ENCODE measurements around the gene RBM6.

The RBM6 gene

DNA sequence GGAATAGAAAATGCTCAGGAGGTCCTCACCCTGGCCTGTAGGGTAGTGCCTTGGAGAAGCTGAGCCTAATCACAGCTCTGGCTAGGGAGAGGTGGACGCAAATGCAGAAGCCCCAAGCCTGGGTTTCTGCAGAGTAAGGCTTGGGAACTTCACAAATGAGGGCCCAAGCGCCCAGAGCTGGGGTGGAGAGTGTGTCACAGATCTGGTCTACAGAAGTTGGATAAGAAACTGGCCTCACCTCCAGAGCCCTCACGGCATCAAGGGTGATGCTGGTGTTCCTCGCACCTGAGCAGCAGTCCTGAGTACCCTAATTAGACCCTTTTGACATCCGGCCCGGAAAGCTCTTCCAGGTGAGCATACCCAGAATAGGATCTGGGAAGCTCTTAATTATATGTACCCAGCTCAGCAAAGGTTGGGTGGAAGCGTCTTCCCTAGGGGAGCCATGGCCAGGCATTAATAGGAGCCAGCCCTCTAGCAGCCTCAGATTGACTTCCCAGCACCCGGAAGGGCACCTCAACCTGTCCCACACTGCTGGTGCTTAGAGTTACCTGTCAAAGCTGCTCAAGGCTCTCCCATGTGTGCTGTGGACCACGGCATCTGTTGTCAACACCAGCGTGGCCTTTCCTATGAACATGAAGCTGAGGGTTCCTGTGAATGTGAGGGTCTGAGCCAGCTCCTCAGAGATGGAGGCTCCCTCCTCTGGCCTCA is 180.6 kb downstream of the RBM6 start:
- 96 to 98% methylated on average over 8 to 9 of the region's 10 CpGs for WGBS, 2 experiments (ENCODE audit: insufficient coverage in 2 of 2)
- peaks cover 9% of the 10 kb centered on the region for H3K4me1 ChIP-seq (ENCODE audit: control insufficient read depth, insufficient read depth, low read length, poor library complexity, severe bottlenecking)
- H3K27ac ChIP-seq (ENCODE audit: low read depth, low read length, severe bottlenecking), result no peak overlapping the region
- no peak overlapping the region for H3K4me3 ChIP-seq (ENCODE audit: extremely low read depth, insufficient read depth, low read length, poor library complexity, severe bottlenecking)
- H3K36me3 ChIP-seq (ENCODE audit: control insufficient read depth, insufficient read depth, low read length), result peaks cover 60% of the 10 kb centered on the region
- no peaks in the 10 kb centered on the region for H3K9me3 ChIP-seq (ENCODE audit: control insufficient read depth, low read length)

DNA sequence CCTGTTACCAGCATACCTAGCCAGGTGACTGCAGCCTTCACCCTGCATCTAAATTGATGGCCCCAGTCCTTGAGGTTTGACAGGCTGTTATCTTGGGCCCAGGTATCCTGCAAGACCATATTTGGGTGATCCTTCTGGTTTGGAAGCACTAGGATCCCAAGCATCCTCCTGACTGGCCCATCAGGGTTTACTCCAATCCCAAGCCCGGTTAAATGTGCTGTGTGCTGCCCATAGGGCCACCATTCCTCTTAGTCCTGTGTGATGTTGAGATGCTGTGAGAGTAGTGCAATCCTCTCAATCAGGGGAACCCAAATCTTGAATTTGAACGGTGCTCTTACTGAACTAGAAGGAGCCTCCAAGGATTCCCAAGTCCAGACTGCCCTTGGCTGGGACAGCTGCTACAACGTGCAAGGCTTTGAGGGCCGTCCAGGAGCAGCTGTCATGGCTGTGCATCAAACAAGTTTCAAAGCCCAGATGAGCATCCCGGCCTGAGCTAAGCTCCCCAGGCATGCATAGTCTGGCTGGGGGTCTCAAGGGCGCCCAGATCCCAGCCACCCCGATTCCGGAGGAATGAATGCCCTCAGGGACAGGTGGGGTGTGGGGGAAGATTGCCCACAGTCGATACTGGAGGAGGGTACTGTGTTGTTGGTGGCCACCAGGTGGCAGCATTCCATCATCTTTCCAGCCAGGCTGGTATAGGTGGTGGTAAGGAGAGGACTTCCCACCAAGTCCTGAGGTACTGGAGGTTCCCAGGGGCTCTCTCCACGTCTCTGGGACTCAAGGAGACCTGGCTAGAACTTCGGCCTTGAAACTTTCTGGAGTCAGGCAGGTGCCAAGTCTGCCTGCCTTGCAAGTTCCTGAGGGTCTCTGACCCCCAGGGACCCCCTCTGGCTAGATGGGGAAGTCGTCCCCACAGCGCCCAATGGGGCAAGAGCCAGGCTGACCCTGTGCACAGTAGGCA is 181.4 kb downstream of the RBM6 start:
- 42 to 56% methylated on average over 9 to 12 of the region's 13 CpGs for WGBS, 2 experiments (ENCODE audit: insufficient coverage in 2 of 2)
- peaks cover 52% of the 10 kb centered on the region for H3K36me3 ChIP-seq (ENCODE audit: control insufficient read depth, insufficient read depth, low read length)
- no peak overlapping the region for H3K4me3 ChIP-seq (ENCODE audit: extremely low read depth, insufficient read depth, low read length, poor library complexity, severe bottlenecking)
- no peaks in the 10 kb centered on the region for H3K9me3 ChIP-seq (ENCODE audit: control insufficient read depth, low read length)
- H3K27ac ChIP-seq (ENCODE audit: low read depth, low read length, severe bottlenecking), result no peak overlapping the region
- H3K4me1 ChIP-seq (ENCODE audit: control insufficient read depth, insufficient read depth, low read length, poor library complexity, severe bottlenecking), result peaks cover 18% of the 10 kb centered on the region

DNA sequence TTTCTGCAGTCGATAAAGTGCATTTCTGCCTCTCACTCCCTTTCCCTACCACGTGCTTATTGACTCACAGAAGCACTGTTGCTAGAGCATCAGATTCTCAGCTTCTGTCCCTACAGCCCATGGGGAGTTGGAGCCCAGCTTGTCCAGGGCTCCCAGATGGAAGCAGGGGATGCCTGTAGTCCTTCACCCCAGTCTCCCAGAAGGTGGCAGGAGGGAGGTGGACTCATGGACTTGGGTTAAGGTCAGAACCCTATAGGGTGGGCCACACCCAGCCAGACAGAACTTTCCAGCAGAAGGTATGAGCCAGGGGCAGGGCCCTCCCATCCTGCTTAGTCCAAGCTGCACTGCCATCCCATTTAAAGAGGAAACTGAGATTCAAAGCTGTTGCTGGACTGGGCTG is 182.1 kb downstream of the RBM6 start:
- Histone ChIP-seq H3K9me3 (ENCODE audit: control insufficient read depth, low read length) (no peaks in the 10 kb centered on the region), H3K4me1 (ENCODE audit: control insufficient read depth, insufficient read depth, low read length, poor library complexity, severe bottlenecking) (peaks cover 25% of the 10 kb centered on the region), H3K36me3 (ENCODE audit: control insufficient read depth, insufficient read depth, low read length) (peaks cover 44% of the 10 kb centered on the region), H3K4me3 (ENCODE audit: extremely low read depth, insufficient read depth, low read length, poor library complexity, severe bottlenecking) (no peak overlapping the region), H3K27ac (ENCODE audit: low read depth, low read length, severe bottlenecking) (no peak overlapping the region)
- WGBS, 2 experiments (ENCODE audit: insufficient coverage in 2 of 2), result 88 to 89% methylated on average over 1 to 2 of the region's 2 CpGs

DNA sequence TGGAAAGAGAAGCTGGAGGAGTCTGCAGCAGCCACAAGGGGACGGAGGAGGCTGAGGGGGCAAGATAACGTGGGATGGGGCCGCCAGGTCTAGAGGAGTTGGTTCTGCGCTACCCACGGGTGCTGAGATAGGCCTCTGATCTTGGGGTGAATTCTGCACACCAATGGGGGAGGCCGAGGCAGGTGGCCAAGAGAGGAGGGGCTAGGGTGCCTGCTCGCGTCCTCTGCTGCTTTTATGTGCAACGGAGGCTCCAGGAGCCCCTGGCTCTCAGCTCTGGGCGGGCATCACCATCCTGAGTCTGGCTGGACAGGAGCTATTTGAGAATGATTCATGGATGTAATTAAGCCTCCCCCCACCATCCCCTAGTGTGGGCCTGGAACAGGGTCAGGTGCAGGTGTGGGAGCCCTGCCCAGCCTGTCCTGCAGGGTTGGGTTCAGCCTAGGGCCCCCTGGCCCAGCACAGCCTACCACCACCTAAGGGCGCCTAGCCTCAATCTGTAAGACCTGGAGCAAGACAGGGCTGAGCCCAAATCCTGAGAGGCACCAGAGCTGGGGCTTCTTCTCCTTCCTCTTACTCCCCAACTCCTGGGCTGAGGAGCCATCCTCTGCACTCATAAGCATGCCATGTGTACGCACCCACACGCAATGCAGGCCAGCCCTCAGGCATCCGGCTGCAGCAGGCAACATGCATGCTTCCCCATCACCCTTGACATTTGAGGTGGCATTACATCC is 182.9 kb downstream of the RBM6 start:
- Histone ChIP-seq H3K9me3 (ENCODE audit: control insufficient read depth, low read length) (no peaks in the 10 kb centered on the region), H3K27ac (ENCODE audit: low read depth, low read length, severe bottlenecking) (no peak overlapping the region), H3K4me1 (ENCODE audit: control insufficient read depth, insufficient read depth, low read length, poor library complexity, severe bottlenecking) (peaks cover 26% of the 10 kb centered on the region), H3K36me3 (ENCODE audit: control insufficient read depth, insufficient read depth, low read length) (peaks cover 37% of the 10 kb centered on the region), H3K4me3 (ENCODE audit: extremely low read depth, insufficient read depth, low read length, poor library complexity, severe bottlenecking) (no peak overlapping the region)
- 96 to 97% methylated on average over 9 to 10 of the region's 14 CpGs for WGBS, 2 experiments (ENCODE audit: insufficient coverage in 2 of 2)

DNA sequence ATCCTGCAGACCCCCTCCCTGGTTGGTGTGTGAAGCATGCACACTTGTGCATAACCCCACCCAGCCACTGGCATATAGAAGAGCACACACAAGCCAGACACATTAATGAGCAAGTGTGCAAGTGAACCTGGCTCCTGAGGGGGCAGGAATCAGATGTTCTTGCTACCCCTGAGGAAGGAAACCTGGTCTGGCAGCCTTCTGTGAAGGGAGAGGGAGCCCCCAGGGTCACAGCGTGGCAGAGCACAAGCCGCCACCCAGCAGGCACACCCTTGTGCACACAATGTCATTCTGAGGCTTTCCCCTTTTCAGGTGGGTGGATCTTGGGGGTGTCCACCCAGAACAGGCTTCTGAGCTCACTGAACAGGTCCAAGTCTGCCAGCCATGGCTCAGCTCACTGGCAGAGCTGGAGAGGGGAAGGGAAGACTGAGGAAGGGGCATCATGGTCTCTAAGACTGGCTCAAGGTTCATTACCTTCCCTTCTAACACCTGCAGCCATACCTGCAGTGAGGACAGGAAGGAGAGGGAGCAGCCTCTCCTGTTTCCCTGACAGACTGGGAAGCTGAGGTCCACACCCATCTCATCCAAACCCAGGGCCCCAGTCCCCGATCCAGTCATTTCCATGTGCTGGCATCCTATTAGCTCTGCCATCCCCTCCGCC is 183.6 kb downstream of the RBM6 start:
- Histone ChIP-seq H3K4me1 (ENCODE audit: control insufficient read depth, insufficient read depth, low read length, poor library complexity, severe bottlenecking) (peaks cover 26% of the 10 kb centered on the region), H3K36me3 (ENCODE audit: control insufficient read depth, insufficient read depth, low read length) (peaks cover 30% of the 10 kb centered on the region), H3K4me3 (ENCODE audit: extremely low read depth, insufficient read depth, low read length, poor library complexity, severe bottlenecking) (no peak overlapping the region), H3K27ac (ENCODE audit: low read depth, low read length, severe bottlenecking) (no peak overlapping the region), H3K9me3 (ENCODE audit: control insufficient read depth, low read length) (no peaks in the 10 kb centered on the region)
- 97 to 100% methylated on average over 2 to 4 of the region's 4 CpGs for WGBS, 2 experiments (ENCODE audit: insufficient coverage in 2 of 2)

DNA sequence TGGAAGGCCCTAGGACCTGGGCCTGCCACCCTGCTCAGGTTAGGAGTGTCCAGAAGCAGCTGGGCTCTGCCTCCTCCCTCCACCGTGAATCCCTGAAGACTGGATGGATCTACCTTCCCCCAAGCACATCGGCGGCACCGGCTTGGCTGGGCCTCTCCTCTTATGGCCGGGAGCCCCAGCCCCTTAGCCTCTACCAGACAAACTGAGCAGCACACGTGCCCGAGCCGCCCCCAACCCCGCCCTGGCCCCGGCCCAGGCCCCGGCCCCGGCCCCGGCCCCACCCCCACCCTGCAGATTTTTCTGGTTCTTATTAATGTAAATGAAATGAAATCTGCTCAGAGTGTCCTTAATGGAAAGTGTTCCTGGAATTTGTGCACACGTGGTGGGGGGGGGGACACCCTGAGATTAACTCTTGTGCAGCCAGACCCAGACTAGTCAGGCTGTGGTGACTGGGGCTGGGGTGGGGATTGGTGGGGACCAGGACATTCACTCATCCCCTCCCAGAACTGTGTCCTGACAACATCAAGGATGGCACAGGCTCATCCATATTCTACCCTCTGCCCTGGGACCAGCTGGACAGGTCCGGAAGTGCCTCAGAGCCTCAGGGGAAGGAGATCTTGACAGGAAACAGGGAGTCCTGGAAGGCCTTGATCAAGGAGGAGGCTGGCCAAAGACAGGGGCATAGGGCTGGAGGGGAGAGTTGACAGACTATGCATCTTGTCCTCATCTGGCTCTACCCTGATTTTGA is 184.3 kb downstream of the RBM6 start:
- WGBS, 2 experiments (ENCODE audit: insufficient coverage in 2 of 2), result 42 to 74% methylated on average over 2 to 5 of the region's 15 CpGs
- Histone ChIP-seq H3K4me1 (ENCODE audit: control insufficient read depth, insufficient read depth, low read length, poor library complexity, severe bottlenecking) (peaks cover 26% of the 10 kb centered on the region), H3K27ac (ENCODE audit: low read depth, low read length, severe bottlenecking) (no peak overlapping the region), H3K4me3 (ENCODE audit: extremely low read depth, insufficient read depth, low read length, poor library complexity, severe bottlenecking) (no peak overlapping the region), H3K9me3 (ENCODE audit: control insufficient read depth, low read length) (no peaks in the 10 kb centered on the region), H3K36me3 (ENCODE audit: control insufficient read depth, insufficient read depth, low read length) (peaks cover 23% of the 10 kb centered on the region)

DNA sequence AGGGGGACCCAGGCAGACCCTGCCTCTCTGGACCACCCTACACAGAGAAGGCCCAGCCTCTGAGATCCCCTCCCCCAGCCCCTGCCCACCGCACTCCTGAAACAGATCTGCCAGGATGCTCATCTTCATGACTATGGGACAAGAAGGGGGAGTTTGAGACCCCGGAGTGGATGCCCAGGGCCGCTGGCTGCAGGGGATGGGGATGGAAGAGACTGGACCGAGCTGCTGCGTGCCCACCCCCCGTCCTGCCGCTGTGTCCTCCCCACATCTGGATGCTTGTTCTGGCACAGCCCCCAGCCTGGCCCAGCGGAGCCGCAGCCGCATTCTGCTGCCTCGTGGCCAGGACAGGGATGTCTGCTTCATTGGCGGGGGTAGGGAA is 184.8 kb downstream of the RBM6 start:
- H3K4me1 ChIP-seq (ENCODE audit: control insufficient read depth, insufficient read depth, low read length, poor library complexity, severe bottlenecking), result peaks cover 26% of the 10 kb centered on the region
- WGBS, 2 experiments (ENCODE audit: insufficient coverage in 2 of 2), result 39 to 40% methylated on average over 5 to 8 of the region's 12 CpGs
- no peaks in the 10 kb centered on the region for H3K9me3 ChIP-seq (ENCODE audit: control insufficient read depth, low read length)
- H3K27ac ChIP-seq (ENCODE audit: low read depth, low read length, severe bottlenecking), result no peak overlapping the region
- no peak overlapping the region for H3K4me3 ChIP-seq (ENCODE audit: extremely low read depth, insufficient read depth, low read length, poor library complexity, severe bottlenecking)
- peaks cover 17% of the 10 kb centered on the region for H3K36me3 ChIP-seq (ENCODE audit: control insufficient read depth, insufficient read depth, low read length)

DNA sequence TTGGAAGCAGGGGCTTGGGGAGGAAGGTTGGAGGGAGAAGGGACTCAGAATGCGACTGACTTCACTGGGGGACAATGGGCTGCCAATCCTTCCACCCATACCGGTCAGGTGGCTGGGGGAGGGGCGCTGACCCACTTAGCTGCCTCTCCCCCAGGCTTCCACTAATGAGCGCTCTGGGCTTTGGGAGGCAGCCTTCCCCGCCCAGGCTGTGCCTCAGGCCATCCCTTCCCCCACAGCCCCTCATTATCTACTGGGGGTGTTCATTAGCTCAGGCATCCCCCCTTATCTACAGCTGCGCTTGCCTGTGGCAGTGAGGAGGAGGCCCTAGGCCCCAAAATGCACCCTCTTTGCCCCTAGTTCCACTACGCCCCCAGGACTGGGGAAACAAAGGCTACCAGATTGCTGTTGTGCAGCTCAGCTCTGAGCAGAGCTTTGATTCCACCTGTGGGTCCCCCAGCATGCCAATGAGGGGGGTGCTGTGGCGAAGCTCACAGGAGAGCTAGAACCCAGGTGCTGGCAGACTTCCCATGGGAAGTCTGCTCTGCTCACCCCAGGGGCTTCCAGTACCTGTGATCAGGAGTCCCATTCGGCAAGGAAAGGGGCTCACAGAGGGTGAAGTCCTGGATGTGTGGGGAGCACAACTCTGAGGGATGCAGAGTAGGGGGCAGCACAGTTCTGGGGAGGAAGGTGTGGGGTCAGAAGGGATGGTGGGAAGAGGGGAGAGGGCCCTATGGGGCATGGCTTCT is 185.8 kb downstream of the RBM6 start:
- Histone ChIP-seq H3K27ac (ENCODE audit: low read depth, low read length, severe bottlenecking) (no peak overlapping the region), H3K4me3 (ENCODE audit: extremely low read depth, insufficient read depth, low read length, poor library complexity, severe bottlenecking) (no peak overlapping the region), H3K36me3 (ENCODE audit: control insufficient read depth, insufficient read depth, low read length) (peaks cover 9% of the 10 kb centered on the region), H3K4me1 (ENCODE audit: control insufficient read depth, insufficient read depth, low read length, poor library complexity, severe bottlenecking) (peaks cover 26% of the 10 kb centered on the region), H3K9me3 (ENCODE audit: control insufficient read depth, low read length) (no peaks in the 10 kb centered on the region)
- WGBS, 2 experiments (ENCODE audit: insufficient coverage in 2 of 2), result 84 to 100% methylated on average over 2 to 7 of the region's 9 CpGs

DNA sequence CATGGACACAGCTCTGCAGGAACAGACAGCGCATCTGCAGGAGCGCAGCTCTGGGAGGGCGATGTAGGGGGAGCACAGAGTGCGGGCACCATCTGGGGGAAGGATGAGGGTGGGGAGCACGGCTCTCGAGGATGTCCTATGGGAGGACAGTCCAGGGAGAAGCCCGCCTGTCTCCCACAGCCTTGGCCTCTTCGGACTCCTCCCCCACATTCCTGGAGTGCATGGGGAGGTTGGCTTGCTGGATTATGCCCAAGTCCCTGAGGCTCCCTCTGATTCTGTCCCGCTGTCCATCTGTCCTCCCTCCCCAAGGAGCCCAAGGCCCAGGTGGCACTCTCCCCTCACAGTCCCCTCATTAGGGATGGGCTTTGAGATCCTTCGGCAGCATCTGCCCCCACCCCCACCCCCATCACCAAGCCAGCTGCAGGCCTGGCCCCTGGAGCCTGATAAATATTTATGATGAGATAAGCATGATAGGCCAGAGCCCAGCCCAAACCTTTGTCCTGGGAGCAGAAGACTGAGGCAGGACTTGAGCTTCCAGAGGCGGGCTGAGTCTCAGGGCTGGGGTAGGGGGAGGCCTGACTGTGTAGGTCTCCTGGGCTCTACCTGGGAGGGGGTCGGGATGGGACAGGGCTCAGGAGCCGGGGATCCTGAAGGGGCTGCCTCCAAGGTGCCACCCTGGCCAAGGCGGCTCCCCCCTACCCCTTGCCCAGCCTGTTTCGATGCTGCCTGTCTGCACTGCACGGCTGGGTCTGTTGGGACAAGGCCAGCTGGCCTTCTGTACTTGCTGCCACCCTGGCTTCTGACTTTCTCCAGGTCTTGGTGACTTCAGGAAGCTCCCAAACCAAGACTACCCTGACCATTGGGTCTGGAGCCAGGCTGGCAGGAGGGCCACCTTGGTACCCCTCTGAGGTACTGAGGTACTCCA is 186.6 kb downstream of the RBM6 start:
- H3K4me1 ChIP-seq (ENCODE audit: control insufficient read depth, insufficient read depth, low read length, poor library complexity, severe bottlenecking), result peaks cover 26% of the 10 kb centered on the region
- peaks cover 8% of the 10 kb centered on the region for H3K36me3 ChIP-seq (ENCODE audit: control insufficient read depth, insufficient read depth, low read length)
- 89 to 95% methylated on average over 7 to 13 of the region's 16 CpGs for WGBS, 2 experiments (ENCODE audit: insufficient coverage in 2 of 2)
- H3K4me3 ChIP-seq (ENCODE audit: extremely low read depth, insufficient read depth, low read length, poor library complexity, severe bottlenecking), result no peak overlapping the region
- no peak overlapping the region for H3K27ac ChIP-seq (ENCODE audit: low read depth, low read length, severe bottlenecking)
- H3K9me3 ChIP-seq (ENCODE audit: control insufficient read depth, low read length), result no peaks in the 10 kb centered on the region

Data from mesodermal cell (in vitro differentiated cells).